ENCODE measurements around the gene SSC5D.
"Not testable (repeated sequence)": the region's sequence is repeated elsewhere in the genome, so short reads cannot be mapped to it uniquely, and the experiment has no call there.

SSC5D gene

DNA sequence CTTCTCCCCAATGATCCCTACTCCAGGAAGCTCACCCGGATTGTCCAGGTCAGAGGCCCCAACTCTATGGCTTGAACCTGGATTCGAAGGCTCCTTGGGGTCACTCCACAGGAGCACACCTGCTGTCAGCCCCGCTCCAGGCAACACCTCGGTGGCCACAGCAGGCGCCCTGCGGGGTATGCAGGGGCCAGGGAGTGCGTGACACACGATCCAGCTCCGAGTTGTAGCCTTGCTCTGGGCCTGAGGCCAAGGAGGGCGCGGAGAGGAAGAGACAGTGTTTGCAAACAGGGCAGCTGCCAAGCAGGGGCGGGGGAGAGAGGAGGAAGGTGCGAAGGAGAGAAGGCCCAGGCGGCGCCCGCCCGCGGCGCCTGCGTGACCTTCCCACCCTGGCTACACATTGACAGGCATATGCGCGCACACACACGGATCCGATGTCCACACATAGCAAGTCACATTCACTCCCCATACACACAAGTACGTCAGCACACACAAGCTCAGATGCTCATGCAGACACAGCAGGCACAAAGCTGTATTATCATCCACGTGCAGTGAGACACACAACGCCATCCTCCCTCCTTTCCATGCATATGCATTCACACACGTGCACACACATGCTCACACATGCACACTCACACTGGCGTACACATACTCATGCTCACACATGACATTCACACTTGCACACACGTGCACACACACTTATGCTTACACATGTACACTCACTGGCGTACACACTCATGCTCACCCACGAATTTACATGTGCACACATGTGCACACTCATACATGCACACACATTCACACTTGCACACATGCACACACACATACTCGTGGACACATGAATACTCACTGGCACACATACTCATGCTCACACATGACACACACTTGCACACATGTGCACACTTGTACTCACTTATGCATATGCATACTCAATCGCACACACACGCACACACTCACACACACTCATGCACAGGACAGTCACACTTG, 38.3 kb downstream of the SSC5D start:
- no peak for TF ChIP-seq CTCF (IDR thresholded peaks at IDR 0.05; ENCODE audit: extremely low read depth, missing control alignments)
- peak; percentile 10 for DNase-seq (ENCODE audit: low spot score)

- DNase-seq (ENCODE audit: low spot score): no peak
- TF ChIP-seq CTCF (IDR thresholded peaks at IDR 0.05; ENCODE audit: extremely low read depth, missing control alignments): no peak
Measured at GRCh38 chr19:55527197-55528029, 39.2 kb downstream of the SSC5D start.

- no peak for DNase-seq (ENCODE audit: low spot score)
- no peak for TF ChIP-seq CTCF (IDR thresholded peaks at IDR 0.05; ENCODE audit: extremely low read depth, missing control alignments)
Measured at GRCh38 chr19:55528030-55528803, 40.0 kb downstream of the SSC5D start.

DNA sequence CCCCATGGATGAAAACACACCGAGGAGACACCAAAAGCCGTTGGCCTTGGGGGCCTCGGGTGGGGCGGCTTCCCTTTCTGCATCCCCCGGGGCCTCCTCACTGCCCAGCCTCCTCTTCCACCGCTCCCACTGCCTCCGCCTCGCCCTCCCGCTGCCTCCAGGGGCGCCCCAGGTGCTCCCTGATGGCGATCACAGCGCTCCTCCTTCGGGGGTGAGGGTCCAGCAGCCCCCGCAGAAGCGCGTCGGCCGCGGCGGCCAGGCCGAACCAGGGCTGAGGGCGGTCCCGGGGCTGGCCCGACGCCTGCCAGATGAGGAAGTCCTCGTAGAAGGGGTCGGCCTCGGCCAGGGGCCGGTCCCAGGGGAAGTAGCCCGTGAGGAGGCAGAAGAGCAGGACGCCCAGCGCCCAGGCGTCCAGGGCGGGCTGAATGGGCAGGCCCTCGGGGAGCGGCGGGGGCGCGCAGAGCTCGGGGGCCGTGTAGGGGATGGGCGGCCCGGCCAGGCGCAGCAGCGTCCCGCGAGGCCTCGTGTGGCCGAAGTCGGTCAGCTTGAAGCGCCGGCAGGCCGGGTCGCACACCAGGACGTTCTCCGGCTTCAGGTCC, 41.5 kb downstream of the SSC5D start:
- DNase-seq (ENCODE audit: low spot score): no peak
- TF ChIP-seq CTCF (IDR thresholded peaks at IDR 0.05; ENCODE audit: extremely low read depth, missing control alignments): no peak

GRCh38 chr19:55530996-55531395, 42.8 kb downstream of the SSC5D start:
- DNase-seq (ENCODE audit: low spot score): no peak
- no peak for TF ChIP-seq CTCF (IDR thresholded peaks at IDR 0.05; ENCODE audit: extremely low read depth, missing control alignments)

DNA sequence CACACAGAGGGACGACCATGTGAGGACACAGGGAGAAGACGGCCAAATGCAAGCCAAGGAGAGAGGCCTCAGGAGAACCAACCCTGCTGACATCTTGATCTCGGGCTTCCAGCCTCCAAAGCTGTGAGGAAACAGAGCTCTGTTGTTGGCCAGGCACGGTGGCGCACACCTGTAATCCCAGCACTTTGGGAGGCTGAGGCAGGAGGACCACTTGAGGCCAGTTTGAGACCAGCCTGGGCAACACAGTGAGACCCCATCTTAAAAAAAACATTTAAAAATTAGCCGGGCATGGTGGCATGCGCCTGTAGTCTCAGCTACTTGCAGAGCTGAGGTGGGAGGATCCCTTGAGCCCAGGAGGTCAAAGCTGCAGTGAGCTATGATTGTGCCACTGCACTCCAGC, 46.0 kb downstream of the SSC5D start:
- DNase-seq (ENCODE audit: low spot score): not testable (repeated sequence)

Data from GM20000 (cell line).